RWPE1 (cell line): ENCODE measurements around the gene PDCD2.

Experiments used
- CTCF ChIA-PET: fragments of 350-600 bp; sonication (Branson Sonifier 250); formaldehyde crosslinking; extraction: SDS; loops from one replicate; lab custom pipeline; 2021; lab: Yijun Ruan, JAX
- POLR2A ChIA-PET: fragments of 400-600 bp; formaldehyde crosslinking; extraction: SDS; loops from one replicate; lab custom pipeline; 2020; ENCODE audit warnings: antibody characterized with exemption; ENCODE audit not compliant: low non-redundant PET; lab: Yijun Ruan, JAX
- DNase-seq: peaks from one replicate; pipeline ENCODE4 v3.0.0; 2012; ENCODE audit warnings: low spot score
- H3K27ac ChIP-seq: fragments of 450-650 bp; 2 replicates; pipeline ENCODE4 v1.5.1; 2017
- TF ChIP-seq, protein P1 (sequence below): fragments of 450-650 bp; conservative IDR thresholded peaks from 2 replicates; pipeline ENCODE4 v1.5.1; 2017; ENCODE audit warnings: low read depth, mild to moderate bottlenecking

PDCD2 gene

DNA sequence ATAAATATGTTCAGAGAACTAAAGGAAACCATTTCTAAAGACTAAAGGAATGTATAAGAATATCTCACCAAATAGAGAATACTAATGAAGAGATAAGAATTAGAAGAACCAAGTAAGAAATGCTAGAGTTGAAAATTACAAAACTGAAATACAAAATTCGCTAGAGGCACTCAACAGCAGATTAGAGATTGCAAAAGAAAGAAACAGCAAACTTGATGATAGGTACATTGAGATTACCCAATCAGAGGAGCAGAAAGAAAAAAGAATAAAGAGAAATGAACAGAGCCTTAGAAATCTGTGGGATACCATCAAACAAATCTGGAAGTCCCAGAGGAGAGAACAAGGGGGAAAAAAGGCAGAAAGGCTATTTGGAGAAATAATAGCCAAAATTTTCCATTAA, 6.3 kb upstream of the PDCD2 start:
- CTCF ChIA-PET: interaction anchor here (0.6 kb wide), 1 partner anchor 1924 kb away, joined by 3 read pairs; no protein-coding TSS in a partner anchor
- POLR2A ChIA-PET: no interaction called here
- DNase-seq: no peak
- TF ChIP-seq, protein P1, sequence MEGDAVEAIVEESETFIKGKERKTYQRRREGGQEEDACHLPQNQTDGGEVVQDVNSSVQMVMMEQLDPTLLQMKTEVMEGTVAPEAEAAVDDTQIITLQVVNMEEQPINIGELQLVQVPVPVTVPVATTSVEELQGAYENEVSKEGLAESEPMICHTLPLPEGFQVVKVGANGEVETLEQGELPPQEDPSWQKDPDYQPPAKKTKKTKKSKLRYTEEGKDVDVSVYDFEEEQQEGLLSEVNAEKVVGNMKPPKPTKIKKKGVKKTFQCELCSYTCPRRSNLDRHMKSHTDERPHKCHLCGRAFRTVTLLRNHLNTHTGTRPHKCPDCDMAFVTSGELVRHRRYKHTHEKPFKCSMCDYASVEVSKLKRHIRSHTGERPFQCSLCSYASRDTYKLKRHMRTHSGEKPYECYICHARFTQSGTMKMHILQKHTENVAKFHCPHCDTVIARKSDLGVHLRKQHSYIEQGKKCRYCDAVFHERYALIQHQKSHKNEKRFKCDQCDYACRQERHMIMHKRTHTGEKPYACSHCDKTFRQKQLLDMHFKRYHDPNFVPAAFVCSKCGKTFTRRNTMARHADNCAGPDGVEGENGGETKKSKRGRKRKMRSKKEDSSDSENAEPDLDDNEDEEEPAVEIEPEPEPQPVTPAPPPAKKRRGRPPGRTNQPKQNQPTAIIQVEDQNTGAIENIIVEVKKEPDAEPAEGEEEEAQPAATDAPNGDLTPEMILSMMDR: no peak
- H3K27ac ChIP-seq: no peak overlapping the region

DNA sequence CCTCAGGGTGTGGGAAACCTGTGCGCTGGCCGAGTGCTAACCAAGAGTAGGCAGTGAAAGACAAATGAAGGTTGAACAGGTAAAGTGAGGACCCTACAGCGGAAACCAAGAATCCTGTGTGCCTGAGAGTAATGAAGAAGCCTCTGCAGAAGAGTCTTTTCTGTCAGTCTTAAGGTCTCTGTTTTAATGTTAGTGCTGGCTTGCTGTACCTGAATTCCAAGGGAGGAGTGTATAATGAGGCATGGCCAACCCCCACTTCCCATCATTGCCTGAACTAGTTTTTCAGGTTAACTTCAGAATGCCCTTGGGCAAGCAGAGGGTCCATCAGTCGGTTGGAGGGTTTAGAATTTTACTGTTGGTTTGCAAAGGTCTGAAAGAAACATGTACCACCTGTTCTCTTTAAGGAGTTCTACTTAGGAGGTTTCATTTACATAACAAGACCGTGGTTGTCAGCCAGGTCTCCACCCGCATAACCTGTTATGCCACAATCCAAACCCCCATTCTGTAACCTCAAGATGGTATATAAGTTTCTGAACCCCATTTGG, 589 bp upstream of the PDCD2 start:
- TF ChIP-seq, protein P1: no peak
- POLR2A ChIA-PET: no interaction called here
- CTCF ChIA-PET: interaction anchor here (0.6 to 0.7 kb wide), 2 partner anchors 10 to 12 kb away, joined by 3 read pairs; no protein-coding TSS in a partner anchor
- peak overlapping the region; percentile 82 for H3K27ac ChIP-seq
- DNase-seq: peak; percentile 13

DNA sequence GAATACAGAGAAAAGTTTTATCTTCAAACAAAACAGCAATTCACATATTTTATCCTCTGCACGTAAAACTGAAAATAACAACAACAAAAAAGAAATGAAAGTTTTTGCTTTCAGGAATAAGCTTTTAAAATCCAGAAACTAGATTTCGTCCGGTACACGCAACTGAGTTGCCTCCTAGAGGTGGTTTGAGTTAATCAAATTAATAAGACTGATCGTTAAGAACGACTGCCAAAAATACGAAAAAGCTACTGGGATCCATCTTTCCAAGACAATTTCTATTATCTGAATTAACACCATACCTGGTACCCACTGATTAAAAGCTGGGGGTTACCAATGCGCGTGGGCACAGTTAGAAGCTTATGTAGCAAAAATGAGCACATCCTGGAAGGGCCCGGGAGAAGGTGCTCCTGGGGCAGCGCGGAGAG, 669 bp downstream of the PDCD2 start:
- POLR2A ChIA-PET: no interaction called here
- H3K27ac ChIP-seq: peak overlapping the region; percentile 82
- CTCF ChIA-PET: interaction anchor here (0.6 to 1.2 kb wide), 4 partner anchors 9 to 1690 kb away, joined by 3 read pairs; no protein-coding TSS in a partner anchor
- TF ChIP-seq, protein P1: no peak
- peak; percentile 14 for DNase-seq

DNA sequence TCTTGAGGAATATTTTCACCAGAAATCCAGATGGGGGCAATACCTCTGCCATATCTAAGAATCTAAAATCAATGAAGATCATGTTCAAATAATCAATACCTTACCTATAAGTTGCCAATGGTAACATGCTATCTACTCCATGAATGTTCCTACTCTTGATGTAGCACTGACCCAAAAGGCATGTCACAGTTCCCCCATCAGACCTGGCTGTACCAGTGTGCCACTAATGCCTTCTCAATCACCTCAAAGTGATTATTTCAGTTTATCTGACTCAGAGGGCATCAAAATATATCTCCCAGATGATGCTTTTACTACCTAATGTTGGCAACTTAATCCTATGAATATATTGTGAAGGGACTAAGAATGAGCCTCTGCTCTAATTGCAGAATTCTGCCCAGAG, 5.5 kb downstream of the PDCD2 start:
- POLR2A ChIA-PET: no interaction called here
- H3K27ac ChIP-seq: no peak overlapping the region
- CTCF ChIA-PET: no interaction called here
- TF ChIP-seq, protein P1: no peak
- DNase-seq: no peak

DNA sequence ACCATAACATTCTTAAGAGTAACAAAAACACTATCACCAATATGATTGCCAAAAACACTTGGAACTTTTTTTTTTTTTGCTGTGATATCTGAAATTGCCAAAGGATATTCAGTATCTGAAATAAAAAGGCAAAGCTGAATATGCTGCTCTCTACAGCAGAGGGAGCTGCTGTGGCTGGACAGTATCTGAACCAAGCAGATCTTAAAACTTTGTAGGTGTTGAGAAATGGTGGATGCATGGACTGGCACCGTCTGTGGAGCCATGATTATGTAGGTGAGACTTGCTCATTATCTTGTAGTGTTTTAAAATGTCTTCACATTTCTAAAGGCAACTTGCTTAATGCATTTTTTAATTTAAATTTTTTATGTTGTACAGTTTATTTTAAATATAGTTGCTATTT, 9.2 kb downstream of the PDCD2 start:
- ChIA-PET CTCF (interaction anchor here (0.6 to 1.0 kb wide), 3 partner anchors 9 to 1512 kb away, joined by 3 to 4 read pairs (median 3); no protein-coding TSS in a partner anchor), POLR2A (no interaction called here)
- TF ChIP-seq, protein P1: no peak
- H3K27ac ChIP-seq: no peak overlapping the region
- DNase-seq: peak; percentile 10

DNA sequence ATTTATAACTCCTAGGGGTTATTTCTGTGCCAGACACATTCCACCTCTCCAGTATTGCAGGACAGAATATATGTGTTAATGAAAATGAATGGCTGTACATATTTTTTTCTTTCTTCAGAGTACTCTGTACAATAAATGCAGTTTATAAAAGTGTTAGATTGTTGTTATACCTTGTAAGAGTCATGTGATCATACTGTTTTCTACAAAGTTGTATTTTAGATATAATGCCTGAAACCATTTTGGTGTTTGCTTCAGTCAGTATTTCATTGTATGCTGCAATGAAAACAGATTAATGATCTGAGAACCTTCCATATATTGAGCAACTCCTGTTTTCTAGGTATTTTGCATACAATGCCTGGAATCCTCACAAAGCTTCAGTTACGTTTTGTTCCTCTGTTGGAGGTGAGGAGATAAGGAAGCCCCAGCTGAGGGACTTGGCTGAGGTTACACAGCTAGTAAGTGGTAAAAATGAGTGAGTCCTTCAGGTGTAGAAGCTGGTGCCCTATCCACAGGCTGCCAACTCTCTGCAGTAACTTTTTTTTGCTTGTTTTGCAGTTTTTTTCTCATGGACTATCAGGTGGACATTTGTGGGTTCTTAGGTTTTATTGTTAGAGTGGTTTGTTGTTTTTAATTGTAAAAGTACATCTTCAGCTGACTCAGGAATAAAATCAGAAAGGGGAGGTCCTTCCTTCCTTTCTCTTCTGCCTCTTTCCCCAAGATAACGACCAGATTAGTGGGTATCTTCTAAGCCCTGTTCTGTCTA, 11.6 kb downstream of the PDCD2 start:
- no peak for DNase-seq
- no peak overlapping the region for H3K27ac ChIP-seq
- POLR2A ChIA-PET: no interaction called here
- TF ChIP-seq, protein P1: no peak
- CTCF ChIA-PET: interaction anchor here (0.9 kb wide), 1 partner anchor 11 kb away, joined by 3 read pairs; no protein-coding TSS in a partner anchor
